Medulla oblongata (tissue), 1 donor: ENCODE measurements around the gene LRRC3C.
"Not testable (repeated sequence)": the region's sequence is repeated elsewhere in the genome, so short reads cannot be mapped to it uniquely, and the experiment has no call there.

ENCODE experiments used
- DNase-seq: peaks from one replicate; pipeline ENCODE4 v3.0.0-alpha.2; 2015; ENCODE audit errors: extremely low spot score

The LRRC3C gene, protein sequence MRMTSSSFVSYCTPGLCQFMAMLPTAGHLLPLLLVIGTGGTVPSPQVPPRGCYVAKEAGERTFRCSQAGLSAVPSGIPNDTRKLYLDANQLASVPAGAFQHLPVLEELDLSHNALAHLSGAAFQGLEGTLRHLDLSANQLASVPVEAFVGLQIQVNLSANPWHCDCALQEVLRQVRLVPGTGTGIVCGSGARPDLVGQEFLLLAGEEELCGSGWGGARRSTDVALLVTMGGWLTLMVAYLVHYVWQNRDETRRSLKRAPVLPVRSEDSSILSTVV

DNA sequence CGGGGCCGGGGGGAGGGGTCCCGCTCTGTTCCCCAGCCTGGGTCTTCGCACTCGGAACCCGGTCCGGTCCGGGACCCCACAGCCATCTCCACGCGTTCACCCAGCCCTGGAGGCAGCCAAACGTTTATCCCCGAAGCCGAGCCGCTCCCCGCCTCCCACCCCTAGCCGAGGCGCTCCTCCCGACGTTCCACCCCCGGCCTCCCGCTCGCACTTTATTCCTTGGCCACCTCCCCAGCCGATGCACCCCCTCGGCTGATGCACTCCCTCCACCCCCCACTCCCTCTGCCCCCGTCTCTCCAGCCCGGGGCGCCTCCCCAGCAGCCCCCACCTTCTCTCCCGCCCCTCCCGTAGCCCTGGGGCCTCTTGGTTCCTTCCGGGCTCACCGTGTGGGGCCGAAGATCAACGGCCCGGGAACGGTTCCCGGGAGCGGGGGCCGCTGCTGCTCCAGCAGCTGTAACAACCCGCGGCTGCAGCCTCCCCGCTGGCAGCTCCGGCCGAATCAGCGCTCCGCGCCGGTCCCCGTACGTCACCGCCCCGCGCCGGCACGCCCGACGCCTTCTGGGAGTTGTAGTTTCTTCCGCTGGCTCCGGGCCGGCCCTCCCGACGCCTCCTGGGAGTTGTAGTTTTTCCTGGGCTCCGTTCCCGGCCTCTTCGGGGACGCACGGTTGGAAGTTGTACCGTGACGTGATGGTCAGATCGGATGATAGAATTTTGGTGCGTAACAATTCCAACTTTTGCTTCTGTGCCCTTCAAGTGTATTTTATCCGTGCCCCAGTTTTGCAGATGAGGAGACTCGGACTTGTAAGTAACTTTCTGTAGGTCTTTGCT, at the start of gene LRRC3C, which contains the start of gene ORMDL3:
Gene LRRC3C (plus strand): TSS at position 632 of the 828 bp plus-strand sequence. CDS start 13,792 bp downstream, outside the sequence.
Gene ORMDL3 (minus strand): TSS at position 501 of the 828 bp plus-strand sequence. CDS start 3,398 bp downstream, outside the sequence.
- peak; percentile 96 for DNase-seq

DNA sequence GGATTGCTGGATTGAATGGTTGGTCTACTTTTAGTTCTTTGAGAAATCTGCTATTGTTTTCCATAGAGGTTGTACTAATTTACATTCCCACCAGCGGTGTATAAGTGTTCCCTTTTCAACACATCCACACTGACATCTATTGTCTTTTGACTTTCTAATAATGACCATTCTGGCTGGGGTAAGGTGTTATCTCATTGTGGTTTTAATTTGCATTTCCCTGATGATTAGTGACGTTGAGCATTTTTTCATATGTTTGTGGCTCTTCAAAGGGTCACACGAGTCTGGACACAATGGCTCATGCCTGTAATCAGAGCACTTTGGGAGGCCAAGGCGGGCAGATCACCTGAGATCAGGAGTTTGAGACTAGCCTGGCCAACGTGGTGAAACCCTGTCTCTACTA, 41.4 kb upstream of the LRRC3C start:
- DNase-seq = not testable (repeated sequence)

DNA sequence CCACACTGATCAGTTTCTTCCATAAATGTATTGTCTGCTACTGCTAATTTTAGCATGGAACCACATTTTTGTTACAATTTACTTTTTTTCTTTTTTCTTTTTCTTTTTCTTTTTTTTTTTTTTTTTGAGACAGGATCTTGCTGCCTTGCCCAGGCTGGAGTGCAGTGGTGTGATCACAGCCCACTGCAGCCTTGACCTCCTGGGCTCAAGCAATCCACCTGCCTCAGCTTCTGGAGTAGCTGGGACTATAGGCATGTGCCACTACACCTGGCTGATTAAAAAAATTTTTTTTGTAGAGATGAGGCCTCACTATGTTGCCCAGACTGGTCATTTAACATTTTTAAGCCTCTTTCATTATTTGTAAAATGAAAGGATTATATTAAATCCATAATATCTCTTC, 40.5 kb upstream of the LRRC3C start:
- no peak for DNase-seq

DNA sequence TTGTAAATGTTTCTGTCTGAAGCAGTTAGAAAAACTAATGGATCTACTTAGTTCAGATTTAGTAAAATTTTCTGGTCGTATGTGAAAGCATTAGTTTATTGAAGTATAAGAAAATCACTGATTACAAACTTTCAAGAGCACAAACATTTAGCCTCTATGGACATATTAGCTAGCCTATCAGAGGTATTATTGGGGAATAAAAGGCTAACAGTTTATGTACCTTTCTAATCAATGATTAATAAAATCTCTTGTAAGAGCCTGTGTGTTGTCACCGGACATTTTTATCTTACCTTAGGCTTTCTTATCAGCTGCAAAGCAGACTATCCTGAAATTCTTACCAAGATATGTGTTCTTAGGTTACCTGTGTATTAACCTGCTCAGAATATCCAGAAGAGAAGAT, 38.3 kb upstream of the LRRC3C start:
- DNase-seq = no peak

DNA sequence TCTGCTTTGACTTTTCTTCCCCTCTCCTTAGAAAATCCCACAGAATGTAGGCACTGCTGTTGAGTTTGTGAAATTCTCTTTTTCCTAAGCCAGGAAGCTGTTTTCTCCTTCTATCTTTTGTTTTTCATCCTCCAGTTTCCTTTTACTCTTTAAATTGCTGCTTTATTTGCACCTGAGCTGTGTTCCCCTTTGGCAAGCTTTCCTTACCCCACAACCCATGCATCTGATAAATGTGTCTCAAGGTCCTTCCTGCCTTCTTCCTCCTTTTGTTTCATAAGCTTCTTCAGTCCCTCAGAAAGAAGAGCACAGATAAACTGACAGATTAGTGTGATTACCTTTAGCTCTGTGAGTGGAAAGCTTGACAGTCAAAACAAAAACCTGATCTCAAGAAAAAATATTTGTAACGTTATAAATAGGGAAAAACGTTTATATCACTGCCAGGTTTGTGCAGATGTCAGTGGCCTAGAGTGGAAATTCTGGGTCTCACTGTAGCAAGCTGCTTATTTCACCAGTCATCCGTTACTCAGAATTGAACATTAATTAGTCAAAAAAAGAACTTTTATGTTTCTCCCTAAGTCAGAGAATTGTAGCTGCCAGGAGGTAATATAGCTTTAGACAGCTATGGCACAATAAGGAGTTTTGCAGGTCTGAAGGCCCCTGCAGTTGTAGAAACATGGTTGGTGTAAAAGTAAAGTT, 32.7 kb upstream of the LRRC3C start:
- DNase-seq = no peak

DNA sequence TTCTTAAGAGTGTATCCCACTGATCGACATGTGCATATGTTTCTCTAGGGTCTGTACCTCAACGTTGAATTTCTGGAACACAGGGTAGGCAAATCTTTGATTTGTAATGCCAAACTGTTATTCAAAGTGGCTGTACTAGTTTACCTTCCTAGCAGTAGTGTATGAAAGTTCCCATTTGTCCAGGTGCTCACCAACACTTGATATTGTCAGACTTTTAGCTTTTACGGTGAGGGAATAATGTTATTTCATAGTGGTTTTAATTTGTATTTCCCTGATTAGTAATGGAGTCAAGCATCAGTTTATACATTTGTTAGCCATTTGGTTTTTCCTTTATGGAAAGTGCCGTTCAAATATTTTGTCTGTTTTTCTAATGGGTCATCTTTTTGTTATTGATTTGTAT, 29.4 kb upstream of the LRRC3C start:
- DNase-seq = no peak

DNA sequence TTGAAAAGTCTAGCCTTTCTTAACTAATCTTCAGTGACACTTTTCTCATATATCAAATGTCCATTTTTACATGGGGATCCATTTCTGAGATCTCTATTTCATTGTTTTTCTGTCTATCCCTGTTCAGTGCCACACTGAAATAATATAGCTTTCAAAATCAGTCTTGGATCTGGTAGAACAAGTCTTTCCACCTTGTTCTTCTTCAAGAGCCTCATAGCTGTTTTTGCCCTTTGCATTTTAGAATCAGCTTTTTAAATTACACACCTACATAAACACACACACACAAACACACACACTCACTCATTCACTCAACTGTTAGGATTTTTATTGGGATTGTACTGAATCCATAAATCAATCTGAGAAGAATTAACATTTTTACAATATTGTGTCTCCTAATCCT, 28.3 kb upstream of the LRRC3C start:
- DNase-seq = no peak

DNA sequence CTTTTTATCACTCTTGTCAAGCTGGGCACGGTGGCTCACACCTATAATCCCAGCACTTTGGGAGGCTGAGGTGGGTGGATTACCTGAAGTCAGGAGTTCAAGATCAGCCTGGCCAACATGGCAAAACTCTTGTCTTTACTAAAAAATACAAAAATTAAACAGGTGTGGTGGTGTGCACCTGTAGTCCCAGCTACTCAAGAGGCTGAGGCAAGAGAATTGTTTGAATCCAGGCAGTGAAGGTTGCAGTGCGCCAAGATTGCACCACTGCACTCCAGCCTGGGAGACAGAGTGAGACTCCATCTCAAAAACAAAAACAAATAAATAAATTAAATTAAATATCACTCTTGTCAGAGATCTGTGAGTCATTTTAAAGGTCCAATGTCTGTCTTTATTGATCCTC, 25.5 kb upstream of the LRRC3C start:
- not testable (repeated sequence) for DNase-seq

DNA sequence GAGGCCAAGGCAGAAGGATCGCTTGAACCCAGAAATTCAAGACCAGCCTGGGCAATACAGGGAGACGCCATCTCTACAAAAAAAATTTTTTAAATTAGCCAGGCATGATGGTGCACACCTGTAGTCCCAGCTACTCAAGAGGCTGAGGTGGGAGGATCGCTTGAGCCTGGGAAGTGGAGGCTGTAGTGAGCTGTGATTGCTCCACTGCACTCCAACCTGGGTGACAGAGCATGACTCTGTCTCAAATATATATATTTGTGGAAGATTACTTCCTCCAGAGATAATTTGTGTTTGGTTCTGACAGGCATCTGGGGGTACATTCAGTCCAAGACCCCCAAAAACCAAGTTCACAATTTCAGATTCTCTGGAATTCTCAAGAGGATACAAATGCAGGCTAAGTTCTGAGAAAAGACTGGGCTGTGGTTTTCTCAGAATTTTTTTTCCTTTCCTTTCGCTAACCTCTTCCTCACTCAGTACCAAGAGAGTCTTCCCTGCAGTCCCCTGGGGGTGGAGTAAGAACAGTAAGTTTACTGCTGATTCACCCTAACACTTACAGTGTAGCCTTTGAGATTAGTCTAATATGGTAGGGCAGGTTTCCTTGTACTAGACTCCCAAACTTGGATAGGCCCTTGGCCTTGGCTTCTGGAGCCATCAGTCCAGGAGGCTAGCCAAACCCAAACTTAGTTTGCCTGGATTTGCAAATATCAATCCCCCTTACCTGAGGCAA, 24.2 kb upstream of the LRRC3C start:
- DNase-seq = no peak

DNA sequence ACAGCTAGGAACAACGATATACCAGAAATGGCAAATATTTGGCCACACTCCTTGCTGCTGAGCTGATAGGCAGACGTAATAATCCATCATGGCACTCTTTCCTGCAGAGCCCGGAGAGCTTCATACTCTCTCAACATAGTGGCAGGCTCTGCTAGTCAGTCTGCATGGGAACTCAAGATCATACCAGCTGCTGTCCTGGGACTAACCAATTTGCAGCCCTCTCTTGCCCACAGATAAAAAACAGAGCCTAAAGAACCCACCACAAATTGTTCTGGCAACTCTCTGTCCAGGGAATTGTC, 22.6 kb upstream of the LRRC3C start:
- DNase-seq = no peak

DNA sequence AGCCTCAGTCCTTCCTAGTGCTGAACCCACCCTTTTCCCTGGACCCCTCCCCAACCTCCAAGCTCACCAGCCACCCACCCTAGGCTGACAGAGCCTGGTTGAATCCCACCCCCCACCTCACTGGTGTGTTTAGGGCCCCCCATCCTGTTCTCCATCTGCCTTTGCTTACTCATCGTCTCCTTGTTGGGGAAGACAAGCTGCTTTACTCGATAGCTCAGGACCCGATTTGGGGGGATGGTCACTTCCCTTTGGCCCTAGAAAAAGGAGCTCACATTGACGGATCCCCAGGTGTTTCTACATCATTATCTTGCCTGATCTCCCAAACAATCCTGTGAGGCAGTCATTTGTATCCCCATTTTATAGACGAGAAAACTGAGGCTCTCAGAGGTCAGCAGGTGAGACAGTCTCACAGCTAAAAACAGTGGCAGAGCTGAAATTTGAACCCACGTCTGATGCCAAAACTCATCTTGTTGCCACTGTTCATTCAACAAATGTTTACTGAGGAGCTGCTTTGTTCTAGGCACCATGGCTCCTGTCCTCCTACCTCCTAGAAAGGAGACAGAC, 18.7 kb upstream of the LRRC3C start:
- no peak for DNase-seq

DNA sequence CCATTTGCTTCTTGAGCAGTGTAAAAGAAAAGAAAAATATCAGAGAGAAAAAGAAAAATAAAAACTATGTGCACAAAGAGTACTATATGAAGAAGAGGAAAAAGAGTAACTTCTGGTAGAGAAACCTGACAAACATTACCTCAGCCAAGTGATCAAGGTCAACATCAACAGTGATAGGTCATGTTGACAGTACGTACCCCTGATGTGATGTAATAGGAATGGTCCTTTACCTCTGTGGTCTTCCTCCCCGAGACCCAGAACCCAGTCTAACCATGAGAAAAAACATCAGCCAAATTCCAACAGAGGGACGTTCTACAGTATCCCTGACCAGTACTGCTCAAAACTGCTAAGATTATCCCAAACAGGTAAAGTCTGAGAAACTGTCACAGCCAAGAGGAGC, 13.5 kb upstream of the LRRC3C start:
- no peak for DNase-seq

DNA sequence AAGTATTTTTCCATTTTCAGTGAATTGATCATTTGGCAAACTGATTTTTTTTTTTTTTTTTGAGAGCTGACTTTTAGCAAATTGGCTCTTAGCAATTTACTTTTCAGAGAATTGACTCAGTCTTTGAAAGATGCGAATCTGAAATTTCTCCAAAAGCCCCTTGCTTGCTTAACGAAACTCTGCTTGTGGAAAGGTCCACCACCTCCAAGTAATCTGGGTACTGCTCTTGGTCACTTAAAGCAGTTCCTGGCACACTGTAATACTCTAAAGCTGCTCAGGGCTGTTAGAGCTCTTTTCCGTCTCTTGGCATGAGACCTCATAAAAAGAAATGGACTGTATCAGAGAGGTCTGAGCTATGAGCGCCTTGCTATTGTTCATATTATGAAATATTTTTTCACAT, 12.0 kb upstream of the LRRC3C start:
- no peak for DNase-seq

DNA sequence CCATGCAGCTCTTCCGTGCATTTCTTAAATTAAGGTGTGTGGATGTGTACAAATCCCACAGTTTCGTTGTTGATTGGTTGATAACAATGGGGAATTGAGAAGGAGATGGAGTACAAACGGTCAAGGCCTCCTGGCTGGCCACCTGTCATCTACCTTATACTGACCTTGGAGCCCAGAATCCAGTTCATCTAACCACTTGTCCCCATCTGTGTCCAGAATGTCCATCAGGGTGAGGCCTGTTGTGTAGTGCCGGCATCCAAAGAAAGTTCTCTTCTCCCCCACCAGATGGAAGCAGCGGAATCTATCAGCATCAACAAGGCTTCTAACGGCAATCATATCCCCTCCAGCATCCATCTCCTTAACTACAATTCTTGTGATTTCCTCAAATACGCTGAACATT, 10.6 kb upstream of the LRRC3C start:
- no peak for DNase-seq

DNA sequence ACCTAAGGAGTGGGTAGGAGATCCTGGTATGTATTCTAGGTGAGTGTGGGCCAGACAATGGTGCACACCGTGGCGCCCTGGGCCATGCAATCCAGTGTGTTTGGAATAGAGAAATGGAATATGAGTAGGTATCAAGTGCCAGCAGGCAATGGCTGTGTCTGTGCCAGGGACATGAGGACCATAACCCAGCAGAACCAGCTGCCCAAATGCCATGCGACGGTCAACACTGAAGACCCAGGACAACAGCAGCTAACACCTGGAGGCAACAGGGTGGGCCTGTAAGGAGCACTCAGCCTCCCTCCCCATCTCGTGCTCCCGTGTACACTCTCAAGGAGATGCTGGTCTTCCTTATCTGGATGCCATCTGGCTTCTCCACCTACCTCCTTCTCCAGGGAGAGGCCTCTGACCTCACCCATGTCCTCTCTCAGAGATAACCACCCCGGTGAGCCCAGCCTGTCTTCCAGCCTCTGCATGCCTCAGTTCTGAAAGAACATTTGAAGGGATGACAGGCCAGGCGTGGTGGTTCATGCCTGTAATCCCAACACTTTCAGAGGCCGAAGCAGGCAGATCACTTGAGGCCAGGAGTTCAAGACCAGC, 8.3 kb upstream of the LRRC3C start:
- no peak for DNase-seq

DNA sequence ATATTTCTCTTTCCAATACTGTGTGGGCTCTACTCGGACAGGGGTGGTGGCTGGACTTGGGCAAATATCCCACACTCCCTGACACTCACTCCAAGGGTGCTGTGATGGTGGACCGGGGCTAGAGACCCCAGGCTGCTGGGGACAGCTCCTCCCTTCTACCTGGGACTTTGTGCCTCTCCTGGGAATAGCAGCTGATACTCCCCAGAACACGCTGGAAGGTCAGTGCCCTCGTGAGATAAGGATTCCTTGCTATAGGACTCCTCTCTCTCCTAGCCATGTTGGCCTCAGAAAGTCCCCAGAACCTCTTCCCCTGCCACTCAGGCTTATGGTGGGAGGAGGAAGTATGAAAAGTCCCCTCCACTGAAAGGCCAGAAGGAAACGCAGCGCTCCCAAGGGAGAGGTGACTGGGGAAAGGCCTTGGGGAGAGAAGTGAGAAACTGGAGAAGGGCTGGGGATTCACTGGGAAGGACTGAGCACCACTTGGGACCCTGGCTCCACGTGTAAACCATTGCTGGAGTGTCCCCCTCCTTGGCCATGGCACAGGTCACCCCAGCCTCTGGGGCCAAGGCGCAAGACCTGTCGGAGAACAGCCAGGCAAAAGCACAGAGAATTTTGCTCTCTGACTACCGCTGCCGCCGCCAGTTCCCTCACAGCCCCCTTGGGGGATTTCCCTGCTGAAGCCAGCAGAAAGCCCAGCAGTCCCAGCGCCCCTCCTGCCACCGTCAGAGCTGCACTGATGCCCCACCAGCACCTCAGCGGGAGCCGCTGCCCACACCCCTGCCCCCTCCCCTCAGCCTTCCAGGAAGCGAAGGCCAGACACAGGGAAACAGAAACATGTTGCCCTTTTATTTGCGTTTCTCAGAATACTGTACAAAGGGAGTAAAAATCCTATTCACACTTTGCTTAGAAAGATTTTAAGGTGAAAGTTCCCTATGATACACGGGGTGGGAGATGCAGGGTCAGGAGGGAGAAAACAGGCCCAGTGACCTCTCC, 7.0 kb upstream of the LRRC3C start:
- DNase-seq = no peak

DNA sequence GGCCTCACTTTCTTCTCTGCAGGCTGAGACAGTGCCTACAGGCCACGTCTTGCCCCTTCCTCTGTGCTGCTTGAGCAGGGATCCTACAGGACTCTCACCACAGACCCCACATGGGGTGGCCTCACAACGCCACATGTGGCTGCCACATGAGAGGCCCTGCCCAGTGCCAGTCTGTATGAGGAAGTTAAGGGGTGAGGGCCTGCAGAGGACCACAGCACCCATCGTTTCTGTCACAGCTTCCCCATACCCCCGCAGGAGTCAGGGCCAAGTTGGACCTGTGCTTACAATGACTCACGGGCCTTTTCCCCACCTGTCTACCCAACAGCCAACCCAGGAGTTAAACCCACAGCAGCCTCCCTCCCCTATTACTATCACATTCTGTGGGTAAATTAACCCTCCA, 6.2 kb upstream of the LRRC3C start:
- DNase-seq = peak; percentile 72

DNA sequence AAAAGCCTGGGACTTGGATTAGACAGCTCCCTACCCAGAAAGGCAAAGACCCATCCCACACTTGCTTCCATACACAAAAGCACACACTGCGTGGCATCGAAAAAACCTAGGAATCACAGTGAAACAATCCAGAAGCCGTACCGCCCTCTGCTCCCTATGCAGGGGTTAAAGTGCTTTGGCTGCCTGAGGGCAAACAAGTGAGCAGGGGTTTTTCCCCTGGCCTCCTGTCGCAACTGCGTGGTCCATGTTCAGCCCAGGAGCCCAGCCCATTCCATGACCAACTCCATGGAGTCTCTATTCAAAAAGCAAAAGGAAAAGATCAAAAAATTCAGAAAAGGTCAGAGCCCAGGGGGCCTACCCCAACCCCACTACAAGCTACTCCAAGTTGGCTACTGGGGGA, 5.5 kb upstream of the LRRC3C start:
- no peak for DNase-seq

DNA sequence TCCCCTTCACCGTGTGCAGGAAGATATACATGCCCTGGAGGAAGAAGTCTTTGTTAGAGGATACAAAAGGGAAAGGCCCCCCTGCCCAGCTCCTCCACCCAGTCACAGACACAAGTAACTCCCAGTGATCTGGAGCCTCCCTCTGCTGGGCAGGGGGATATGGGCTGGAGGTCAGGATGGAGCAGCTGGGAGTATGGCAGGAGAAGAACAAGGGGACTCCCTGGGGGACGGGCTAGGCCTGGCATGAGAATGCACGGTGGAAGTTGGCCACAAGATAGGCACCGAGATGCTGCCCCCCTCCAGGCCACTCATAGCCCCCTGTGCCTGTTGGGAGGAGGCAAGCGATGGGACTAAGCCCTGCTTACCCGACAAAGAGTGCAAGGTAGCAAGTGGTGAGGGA, 4.3 kb upstream of the LRRC3C start:
- DNase-seq = no peak
